GM21526 (cell line): ENCODE measurements around the gene GLB1L2.

ENCODE experiments used
- ATAC-seq: cut with Tn5 transposase; IDR thresholded peaks from one replicate; pipeline ENCODE4 v1.9.1; 2021; ENCODE audit warnings: moderate library complexity; ENCODE audit not compliant: unreplicated experiment, low FRiP score

GLB1L2 gene

GRCh38 chr11:134363592-134363991 is 31.8 kb downstream of the GLB1L2 start:
- ATAC-seq: no peak

- ATAC-seq: no peak
These were observed 32.5 kb downstream of the GLB1L2 start for GRCh38 chr11:134364261-134364660.

GRCh38 chr11:134365011-134365925 is 33.5 kb downstream of the GLB1L2 start:
- no peak for ATAC-seq

GRCh38 chr11:134366254-134366653 is 34.5 kb downstream of the GLB1L2 start:
- no peak for ATAC-seq

GRCh38 chr11:134367781-134368180 is 36.0 kb downstream of the GLB1L2 start:
- no peak for ATAC-seq

- no peak for ATAC-seq
These were observed 38.1 kb downstream of the GLB1L2 start for GRCh38 chr11:134369656-134370525.

- ATAC-seq: no peak
These were observed 39.0 kb downstream of the GLB1L2 start for GRCh38 chr11:134370526-134371435.

GRCh38 chr11:134371436-134372185 is 39.8 kb downstream of the GLB1L2 start:
- ATAC-seq: no peak

GRCh38 chr11:134372536-134372935 is 40.7 kb downstream of the GLB1L2 start:
- no peak for ATAC-seq

GRCh38 chr11:134372961-134373360 is 41.2 kb downstream of the GLB1L2 start:
- ATAC-seq: no peak

- ATAC-seq: no peak
These were observed 41.8 kb downstream of the GLB1L2 start for GRCh38 chr11:134373591-134374052.

- ATAC-seq: no peak
These were observed 42.4 kb downstream of the GLB1L2 start for GRCh38 chr11:134374171-134374570.

GRCh38 chr11:134374891-134375550 is 43.2 kb downstream of the GLB1L2 start:
- ATAC-seq: no peak

- no peak for ATAC-seq
These were observed 44.5 kb downstream of the GLB1L2 start for GRCh38 chr11:134376150-134376921.

- ATAC-seq: no peak
These were observed 46.1 kb downstream of the GLB1L2 start for GRCh38 chr11:134377876-134378275.

GRCh38 chr11:134379241-134379640 is 47.5 kb downstream of the GLB1L2 start:
- no peak for ATAC-seq

GRCh38 chr11:134380229-134380628 is 48.4 kb downstream of the GLB1L2 start:
- ATAC-seq: no peak

- no peak for ATAC-seq
These were observed 49.0 kb downstream of the GLB1L2 start for GRCh38 chr11:134380785-134381184.
